K562 (cell line): ENCODE data around the gene HAND2. TPM values are rescaled to one million over a fixed set of nuclear protein-coding genes. Genes with fewer than 3 reads are reported as not detected.

Experiments
- ATAC-seq: fragments of 200-7000 bp; cut with Tn5 transposase; 3 replicates; pipeline ENCODE4 v1.9.1; 2020; ENCODE audit warnings: moderate library complexity
- BruUV-seq: library from RNA; stranded (reverse); fragments of 400-500 nt; replicated peaks from 2 replicates; lab custom pipeline; 2021; lab: Mats Ljungman, UMichigan
- CTCF ChIA-PET: fragments of 300-600 bp; formaldehyde crosslinking; extraction: SDS; loops from one replicate; lab custom pipeline; 2021; ENCODE audit warnings: low intra/inter-chr PET ratio; lab: Yijun Ruan, JAX
- POLR2A ChIA-PET: fragments of 300-600, 350-650 bp; sonication (Branson Sonifier 250); formaldehyde crosslinking; extraction: SDS; loops from one replicate; lab custom pipeline; 2021; ENCODE audit warnings: antibody characterized with exemption, inconsistent platforms; lab: Yijun Ruan, JAX
- DNase-seq, 4 experiments: peaks; one replicate each; pipeline versions ENCODE4 v3.0.0 to v3.0.0-alpha.2; 2011 to 2018; ENCODE audit warnings: low spot score in 3 of 4, mixed read lengths in 3 of 4; ENCODE audit errors: extremely low read depth in 1 of 4
- FAIRE-seq: peaks from 2 replicates; lab custom pipeline; 2011; peaks lifted over from hg19 to GRCh38; lab: Jason Lieb, UNC
- H2AFZ ChIP-seq: 2 replicates; pipeline ENCODE4 v1.6.0; 2011; ENCODE audit warnings: low read depth, low read length, control low read depth, inconsistent platforms
- H3K27ac ChIP-seq: fragments of 200-600 bp; 3 replicates; pipeline ENCODE4 v1.8.0; 2011; ENCODE audit warnings: low read depth, mild to moderate bottlenecking, control low read depth, inconsistent platforms, low read length, moderate library complexity, mixed read lengths; ENCODE audit errors: extremely low read depth
- H3K27me3 ChIP-seq, 2 experiments: fragments of 300-600 bp in 1 of 2; 2 replicates in 1 of 2; 3 replicates in 1 of 2; pipeline versions ENCODE4 v1.6.0 to v1.8.0; 2011; ENCODE audit warnings: inconsistent platforms in 2 of 2, low read length in 2 of 2, mild to moderate bottlenecking in 1 of 2, mixed read lengths in 1 of 2, moderate library complexity in 1 of 2; ENCODE audit not compliant: control insufficient read depth in 2 of 2, insufficient read depth in 2 of 2
- H3K36me3 ChIP-seq: fragments of 300-600 bp; 3 replicates; pipeline ENCODE4 v1.8.0; 2011; ENCODE audit warnings: mild to moderate bottlenecking, low read length, inconsistent platforms; ENCODE audit not compliant: control insufficient read depth, insufficient read depth
- H3K4me1 ChIP-seq, 2 experiments: fragments of 200-600 bp in 1 of 2; replicated peaks in 1 of 2; 2 replicates in 1 of 2; 3 replicates in 1 of 2; pipeline versions ENCODE4 v1.5.1 to v1.8.0; 2011; ENCODE audit warnings: inconsistent platforms in 2 of 2, low read length in 2 of 2, mild to moderate bottlenecking in 1 of 2, mixed read lengths in 1 of 2, moderate library complexity in 1 of 2; ENCODE audit not compliant: control insufficient read depth in 2 of 2, insufficient read depth in 2 of 2
- H3K4me2 ChIP-seq: 2 replicates; pipeline ENCODE4 v1.6.1; 2011; ENCODE audit warnings: low read length, control low read depth, inconsistent platforms, mixed read lengths; ENCODE audit not compliant: insufficient read depth
- H3K4me3 ChIP-seq: fragments of 200-600 bp; sonication (generic), shearing (Covaris generic); 2 replicates; pipeline ENCODE4 v1.5.1; 2016; ENCODE audit warnings: control low read depth, inconsistent platforms
- H3K79me2 ChIP-seq: fragments of 200-600 bp; 3 replicates; pipeline ENCODE4 v1.8.0; 2011; ENCODE audit warnings: low read length, inconsistent platforms; ENCODE audit not compliant: control insufficient read depth, insufficient read depth
- H3K9ac ChIP-seq, 2 experiments: 2 replicates each; pipeline versions ENCODE4 v1.6.0 to v1.6.1; 2011; ENCODE audit warnings: low read depth in 2 of 2, low read length in 2 of 2, control low read depth in 1 of 2, inconsistent platforms in 1 of 2, mild to moderate bottlenecking in 1 of 2, mixed read lengths in 1 of 2; ENCODE audit not compliant: insufficient read depth in 1 of 2
- H3K9me1 ChIP-seq: one replicate; pipeline ENCODE4 v1.6.0; 2011; ENCODE audit warnings: inconsistent platforms, mild to moderate bottlenecking, low read length, moderate library complexity; ENCODE audit not compliant: control insufficient read depth, insufficient read depth
- H3K9me3 ChIP-seq: replicated peaks from 2 replicates; pipeline ENCODE4 v1.5.1; 2011; ENCODE audit warnings: low read depth, low read length, inconsistent platforms; ENCODE audit not compliant: control insufficient read depth, insufficient read depth
- H4K20me1 ChIP-seq: replicated peaks from 2 replicates; pipeline ENCODE4 v1.6.1; 2011; ENCODE audit warnings: low read length, inconsistent platforms, mixed read lengths; ENCODE audit not compliant: control insufficient read depth, insufficient read depth
- BACH1 ChIP-seq: fragments of 200-800 bp; sonication (Bioruptor generic); IDR thresholded peaks from 2 replicates; pipeline ENCODE4 v1.6.1; 2016; ENCODE audit warnings: missing genetic modification characterization, missing compliant biosample characterization
- CBX1 ChIP-seq: sonication (generic); IDR thresholded peaks from 2 replicates; pipeline ENCODE4 v1.6.1; 2016; ENCODE audit warnings: antibody characterized with exemption, low read depth, mild to moderate bottlenecking
- ERF ChIP-seq: fragments of 450-650 bp; formaldehyde crosslinking; IDR thresholded peaks from 2 replicates; pipeline ENCODE4 v1.4.0; 2020; ENCODE audit warnings: mild to moderate bottlenecking, mixed read lengths
- FOS ChIP-seq: IDR thresholded peaks from 3 replicates; pipeline ENCODE4 v1.6.1; 2011; ENCODE audit not compliant: insufficient read length; ENCODE audit errors: extremely low read depth
- NR3C1 ChIP-seq: sonication (generic); formaldehyde crosslinking; IDR thresholded peaks from 2 replicates; pipeline ENCODE4 v1.8.1; 2022; ENCODE audit warnings: missing genetic modification reagents
- RBM15 ChIP-seq: fragments of 200-400 bp; formaldehyde crosslinking; IDR thresholded peaks from 2 replicates; pipeline ENCODE4 v1.6.1; 2018; ENCODE audit warnings: mild to moderate bottlenecking, low read length, moderate library complexity; ENCODE audit not compliant: insufficient read depth
- SREBF2 ChIP-seq: sonication (generic); formaldehyde crosslinking; IDR thresholded peaks from 2 replicates; pipeline ENCODE4 v1.4.0; 2020; ENCODE audit warnings: mild to moderate bottlenecking, missing genetic modification reagents
- STAT5A ChIP-seq: IDR thresholded peaks from 2 replicates; pipeline ENCODE4 v1.6.1; 2012; ENCODE audit warnings: low read length, inconsistent platforms, borderline replicate concordance
- STAT5B ChIP-seq: fragments of 250-450 bp; sonication (Bioruptor Pico); IDR thresholded peaks from 2 replicates; pipeline ENCODE4 v1.8.0; 2021; ENCODE audit warnings: mild to moderate bottlenecking, inconsistent platforms
- ZBTB8A ChIP-seq: fragments of 450-650 bp; IDR thresholded peaks from 2 replicates; pipeline ENCODE4 v1.6.1; 2018; ENCODE audit warnings: mild to moderate bottlenecking, moderate library complexity; ENCODE audit not compliant: partially characterized antibody
- ZNF239 ChIP-seq: fragments of 250-450 bp; sonication (Bioruptor Pico); IDR thresholded peaks from 2 replicates; pipeline ENCODE4 v1.4.0; 2020; ENCODE audit warnings: mild to moderate bottlenecking
- ZNF436 ChIP-seq: fragments of 250-450, 450-650 bp; sonication (Bioruptor Pico); formaldehyde crosslinking; IDR thresholded peaks from 2 replicates; pipeline ENCODE4 v1.7.0; 2020; ENCODE audit warnings: mild to moderate bottlenecking
- ZNF695 ChIP-seq: fragments of 450-650 bp; formaldehyde crosslinking; IDR thresholded peaks from 2 replicates; pipeline ENCODE4 v1.4.0; 2020; ENCODE audit warnings: mild to moderate bottlenecking, moderate library complexity
- whole genome bisulfite sequencing: fragments of 100-300 bp; shearing (Covaris generic); methylation state at CpG from one replicate; pipeline ENCODE4 v1.1.6; 2016; ENCODE audit warnings: low coverage, mixed read lengths; ENCODE audit not compliant: insufficient coverage; ENCODE audit errors: missing lambda C conversion rate; 5-methylcytosine and 5-hydroxymethylcytosine counted together
- in situ Hi-C: fragments of 300-500 bp; cut with MboI; formaldehyde crosslinking; loops from 4 replicates; pipeline ENCODE4 v1.15.0; 2018; ENCODE audit warnings: inconsistent platforms, mixed read lengths
- intact Hi-C: fragments of 100-400 bp; cut with micrococcal nuclease; formaldehyde crosslinking; loops from 2 replicates; pipeline ENCODE4 v1.14.2; 2022
- polyA plus RNA-seq, 8 experiments: library from polyadenylated mRNA; depleted of rRNA in 4 of 8; stranded (reverse) in 5 of 8; unstranded in 3 of 8; fragments of >200 nt; fragmentation: Nextera tagmentation in 2 of 8; fragmentation: Illumina TruSeq in 1 of 8; extraction: Ambion mirVana in 2 of 8; extraction: Trizol in 1 of 8; gene quantifications; 2 replicates each; pipeline versions ENCODE4 v1.2.1 to v1.2.3, GENCODE V29; 2011 to 2014; ENCODE audit warnings: inconsistent platforms in 1 of 8, missing spikeins in 1 of 8
- total RNA-seq, 7 experiments: library from RNA; depleted of rRNA in 6 of 7; stranded (reverse); fragments of >200 nt in 6 of 7; fragmentation: Illumina TruSeq in 2 of 7; extraction: Trizol in 2 of 7; gene quantifications; 2 replicates each; pipeline versions ENCODE4 v1.2.1 to v1.2.3, GENCODE V29; 2011 to 2021; ENCODE audit warnings: low replicate concordance in 1 of 7

HAND2 gene
- total and polyA plus RNA-seq, 9 of the 15 experiments (the other 6 are each of a cell fraction or from before 2014, with no cell fraction given) = 1.7 to 12.8 (median 4.9) TPM

- Histone ChIP-seq H2AFZ (peak overlapping the region; percentile 79), H3K9me3 (no peaks in the 10 kb centered on the region; the same call in 1 of the 2 replicates), H3K27me3 (no peaks in the 10 kb centered on the region), H3K4me1 (peaks cover 0 to 9% of the 10 kb centered on the region in 2 experiments; a peak in 2 of 5 replicates), H3K4me3 (no peak overlapping the region), H3K27ac (no peak overlapping the region), H3K4me2 (no peak overlapping the region), H3K9ac (no peak overlapping the region), H3K79me2 (no peaks in the 10 kb centered on the region), H3K36me3 (no peaks in the 10 kb centered on the region), H3K9me1 (no peaks in the 10 kb centered on the region), H4K20me1 (no peaks in the 10 kb centered on the region)
- DNase-seq (no peak), FAIRE-seq (no peak), ATAC-seq (no peak; the same call in 2 of the 3 replicates)
- ChIA-PET POLR2A (no interaction called here), CTCF (interaction anchor here (0.6 kb wide), 1 partner anchor 16 kb away, joined by 4 read pairs; no protein-coding TSS in a partner anchor)
- in situ Hi-C loops = no loop called here
- WGBS = 37% methylated on average over 7 of the region's 7 CpGs
- no TSS peak for BruUV-seq
- intact Hi-C loops = no loop called here
- TF ChIP-seq FOS = no peak
- TF ChIP-seq ZBTB8A = no peak
- TF ChIP-seq NR3C1 (CRISPR knock-in tag) = no peak
- no peak for TF ChIP-seq ERF (CRISPR knock-in tag)
- TF ChIP-seq ZNF239 (CRISPR knock-in tag) = no peak
- no peak for TF ChIP-seq STAT5B (CRISPR knock-in tag)
- TF ChIP-seq ZNF436 = no peak
- TF ChIP-seq SREBF2 (CRISPR knock-in tag) = no peak
- TF ChIP-seq ZNF695 (CRISPR knock-in tag) = no peak
- TF ChIP-seq BACH1 (tag) = no peak
- no peak for TF ChIP-seq STAT5A
- TF ChIP-seq CBX1 = no peak
- no peak for TF ChIP-seq RBM15
Measured at GRCh38 chr4:173578956-173579355, 48.9 kb upstream of the HAND2 start.
